Stomach (tissue), 9 donors: ENCODE measurements around the gene CTNNA3. TPM values are rescaled to one million over a fixed set of nuclear protein-coding genes. Genes with fewer than 3 reads are reported as not detected.

Source experiments
- DNase-seq, 2 donors: peaks; one replicate each; pipeline versions ENCODE4 v3.0.0 to v3.0.0-alpha.2; 2013 to 2019
- H3K27ac ChIP-seq, 5 donors: fragments of 200-600 bp in 4 of 5; sonication (generic) in 4 of 5; one replicate each; pipeline ENCODE4 v1.5.1; 2013 to 2019; ENCODE audit warnings: mild to moderate bottlenecking in 1 of 5, moderate library complexity in 1 of 5
- H3K27me3 ChIP-seq, 3 donors: fragments of 200-600 bp; sonication (generic); one replicate each; pipeline ENCODE4 v1.5.1; 2017 to 2019; ENCODE audit warnings: mixed run types in 1 of 3
- H3K36me3 ChIP-seq, 4 donors: fragments of 200-600 bp; sonication (generic); 1 replicate in 3 of 4; 2 replicates in 1 of 4; pipeline ENCODE4 v1.5.1; 2016 to 2019
- H3K4me1 ChIP-seq, 4 donors: fragments of 200-600 bp; sonication (generic); one replicate each; pipeline ENCODE4 v1.5.1; 2016 to 2019
- H3K4me3 ChIP-seq, 4 donors: fragments of 200-600 bp; sonication (generic) in 3 of 4; one replicate each; pipeline ENCODE4 v1.5.1; 2016 to 2019; ENCODE audit warnings: mild to moderate bottlenecking in 1 of 4
- H3K9me3 ChIP-seq, 4 donors: fragments of 200-600 bp; sonication (generic); one replicate each; pipeline ENCODE4 v1.5.1; 2016 to 2019
- CTCF ChIP-seq, 7 experiments: fragments of 450-650 bp in 4 of 7; fragments of 200-600 bp in 3 of 7; sonication (generic) in 3 of 7; IDR thresholded peaks; one replicate each; pipeline ENCODE4 v1.5.1; 2016 to 2019; ENCODE audit warnings: antibody characterized with exemption in 7 of 7, control low read depth in 2 of 7, mild to moderate bottlenecking in 1 of 7
- EP300 ChIP-seq: sonication (generic); formaldehyde crosslinking; IDR thresholded peaks from one replicate; pipeline ENCODE4 v1.6.1; 2017; ENCODE audit warnings: antibody characterized with exemption
- POLR2A ChIP-seq, 4 donors: fragments of 450-650 bp; IDR thresholded peaks; one replicate each; pipeline ENCODE4 v1.6.1; 2016; ENCODE audit warnings: antibody characterized with exemption in 4 of 4, control low read depth in 2 of 4, mild to moderate bottlenecking in 1 of 4, moderate library complexity in 1 of 4
- POLR2AphosphoS5 ChIP-seq, 3 donors: sonication (generic); formaldehyde crosslinking; IDR thresholded peaks; one replicate each; pipeline ENCODE4 v1.6.1; 2016; ENCODE audit warnings: antibody characterized with exemption in 3 of 3
- WGBS, 5 donors: extraction: QIAGEN DNeasy Blood & Tissue Kit in 3 of 5; methylation state at CpG; one replicate each; pipeline versions ENCODE4 v1.1.5 to v1.1.7; 2013 to 2018; 5-methylcytosine and 5-hydroxymethylcytosine counted together
- intact Hi-C: fragments of 100-400 bp; cut with DNase I; formaldehyde crosslinking; loops from one replicate; pipeline ENCODE4 v1.15.1; 2023; ENCODE audit warnings: low total_unique reads
- polyA plus RNA-seq, 3 donors: library from polyadenylated mRNA; stranded (reverse); fragments of 200-250 nt; gene quantifications; one replicate each; pipeline ENCODE4 v1.2.3, GENCODE V29; 2013
- total RNA-seq, 5 donors: library from RNA; depleted of rRNA; stranded (reverse); fragments of >200 nt; gene quantifications; one replicate each; pipeline versions ENCODE4 v1.1.0 to v1.2.3, GENCODE V29; 2014 to 2016
- donor health status: healthy with polysubstance abuse.
- donor health status: Bipolar disorder and iron deficiency.
- donor health status: healthy.

The CTNNA3 gene
- total and polyA plus RNA-seq, 8 donors = 0.14 to 46.1 (median 12.9) TPM; not detected in 2

DNA sequence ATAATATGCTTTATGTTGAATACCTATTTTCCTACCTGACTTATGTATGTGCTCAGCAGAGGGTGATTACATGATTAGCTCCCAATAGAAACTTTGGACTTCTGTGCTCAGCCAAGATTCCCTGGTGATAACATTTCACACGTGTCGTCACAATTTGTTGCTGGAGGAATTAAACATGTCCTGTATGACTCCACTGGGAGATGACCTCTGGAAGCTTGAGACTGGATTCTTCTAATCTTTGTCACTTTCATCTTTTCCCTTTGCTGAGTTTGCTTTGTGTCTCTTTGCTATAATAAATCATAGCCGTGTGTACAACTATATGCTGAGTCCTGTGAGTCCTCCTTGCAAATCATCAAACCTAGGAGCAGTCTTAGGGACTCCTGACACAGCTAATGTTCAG, 891.0 kb downstream of the CTNNA3 start:
- DNase-seq = peak in 1 of 2 donors; percentile 19
- Histone ChIP-seq H3K4me1 (peaks cover 0 to 9% (median 4%) of the 10 kb centered on the region in 4 donors), H3K36me3 (no peaks in the 10 kb centered on the region), H3K27ac (no peak overlapping the region), H3K4me3 (no peak overlapping the region), H3K27me3 (no peaks in the 10 kb centered on the region), H3K9me3 (no peaks in the 10 kb centered on the region)
- intact Hi-C loops = no loop called here
- no peak for TF ChIP-seq CTCF (IDR thresholded peaks at IDR 0.05)
- peak in 1 of 3 donors; percentile 34 for TF ChIP-seq POLR2AphosphoS5 (IDR thresholded peaks at IDR 0.05)
- WGBS, 5 donors = 8 to 42% (median 22%) methylated on average over 3 of the region's 3 CpGs

GRCh38 chr10:66803174-66803573, 892.8 kb downstream of the CTNNA3 start:
- H3K27me3 ChIP-seq = no peaks in the 10 kb centered on the region
- H3K27ac ChIP-seq = no peak overlapping the region
- peaks cover 0 to 9% (median 4%) of the 10 kb centered on the region in 4 donors for H3K4me1 ChIP-seq
- DNase-seq = no peak
- H3K36me3 ChIP-seq = no peaks in the 10 kb centered on the region
- TF ChIP-seq POLR2AphosphoS5 (IDR thresholded peaks at IDR 0.05) (no peak), CTCF (IDR thresholded peaks at IDR 0.05) (no peak), EP300 (no peak), POLR2A (IDR thresholded peaks at IDR 0.05) (no peak)
- no peaks in the 10 kb centered on the region for H3K9me3 ChIP-seq
- WGBS, 5 donors = 55 to 67% (median 62%) methylated on average over 3 of the region's 3 CpGs
- no peak overlapping the region for H3K4me3 ChIP-seq
- intact Hi-C loops = no loop called here

- no peaks in the 10 kb centered on the region for H3K27me3 ChIP-seq
- H3K4me3 ChIP-seq = peak overlapping the region in 3 of 4 donors; percentile 1 to 17 (median 8)
- no peaks in the 10 kb centered on the region for H3K36me3 ChIP-seq
- 37 to 69% (median 48%) methylated on average over 2 of the region's 2 CpGs for WGBS, 5 donors
- H3K27ac ChIP-seq = no peak overlapping the region
- DNase-seq = no peak
- H3K9me3 ChIP-seq = no peaks in the 10 kb centered on the region
- intact Hi-C loops = no loop called here
- TF ChIP-seq POLR2AphosphoS5 (IDR thresholded peaks at IDR 0.05) (no peak), CTCF (IDR thresholded peaks at IDR 0.05) (no peak), EP300 (no peak), POLR2A (IDR thresholded peaks at IDR 0.05) (no peak)
- H3K4me1 ChIP-seq = peaks cover 0 to 5% (median under 1%) of the 10 kb centered on the region in 4 donors
Measured at GRCh38 chr10:66799474-66799873, 896.5 kb downstream of the CTNNA3 start.

DNA sequence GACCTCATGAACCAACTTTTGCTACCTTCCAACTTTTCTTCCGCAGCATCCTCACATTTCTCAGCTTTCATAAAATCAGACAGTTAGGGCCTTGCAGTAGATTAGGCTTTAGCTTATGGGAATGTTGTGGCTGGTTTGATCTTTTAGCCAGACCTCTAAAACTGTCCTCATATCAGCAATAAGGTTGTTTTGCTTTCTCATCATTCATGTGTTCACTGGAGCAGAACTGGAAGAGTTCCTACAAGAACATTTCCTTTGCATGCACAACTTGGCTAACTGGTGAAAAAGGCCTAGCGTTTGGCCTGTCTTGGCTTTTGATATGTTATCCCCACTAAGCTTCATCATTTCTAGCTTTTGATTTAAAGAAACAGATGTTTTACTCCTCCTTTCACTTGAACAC, 900.1 kb downstream of the CTNNA3 start:
- Histone ChIP-seq H3K4me1 (peaks cover 0 to 14% (median 4%) of the 10 kb centered on the region in 4 donors), H3K9me3 (no peaks in the 10 kb centered on the region), H3K36me3 (no peaks in the 10 kb centered on the region), H3K27me3 (no peaks in the 10 kb centered on the region), H3K27ac (no peak overlapping the region), H3K4me3 (no peak overlapping the region)
- no peak for DNase-seq
- intact Hi-C loops = no loop called here
- no peak for TF ChIP-seq POLR2AphosphoS5 (IDR thresholded peaks at IDR 0.05)
- no peak for TF ChIP-seq POLR2A (IDR thresholded peaks at IDR 0.05)
- WGBS, 5 donors = 68 to 97% (median 73%) methylated on average over 2 of the region's 2 CpGs

DNA sequence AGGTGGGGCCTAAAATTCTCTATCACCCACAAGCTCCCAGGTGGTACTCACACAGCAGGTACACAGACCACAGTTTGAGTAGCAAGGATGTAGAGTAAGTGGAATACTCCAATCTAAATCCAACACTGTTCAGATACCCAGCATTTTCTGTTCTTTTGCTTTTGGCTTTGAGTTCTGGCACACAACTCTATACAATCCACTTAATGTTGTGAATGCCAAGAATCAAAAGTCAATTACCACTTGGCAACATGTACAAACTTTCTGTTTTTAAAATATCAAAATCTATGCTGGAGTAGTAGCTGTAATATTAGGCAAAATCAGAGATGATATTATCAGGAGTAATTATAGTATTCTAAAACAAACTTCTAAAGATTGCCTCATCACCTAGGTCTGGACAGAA, 903.6 kb downstream of the CTNNA3 start:
- H3K9me3 ChIP-seq = no peaks in the 10 kb centered on the region
- no peak overlapping the region for H3K27ac ChIP-seq
- peaks cover 0 to 20% (median 4%) of the 10 kb centered on the region in 4 donors for H3K4me1 ChIP-seq
- H3K4me3 ChIP-seq = no peak overlapping the region
- intact Hi-C loops = no loop called here
- TF ChIP-seq POLR2A (IDR thresholded peaks at IDR 0.05) (no peak), CTCF (IDR thresholded peaks at IDR 0.05) (no peak), EP300 (no peak)
- no peaks in the 10 kb centered on the region for H3K27me3 ChIP-seq
- no peaks in the 10 kb centered on the region for H3K36me3 ChIP-seq
- DNase-seq = no peak
